Neutrophil (primary cell): ENCODE measurements around the gene FCHSD2.

Source experiments
- H3K27ac ChIP-seq: fragments of 200-600 bp; sonication (generic); 2 replicates; pipeline ENCODE4 v1.5.1; 2016; ENCODE audit warnings: mild to moderate bottlenecking, moderate library complexity
- H3K27me3 ChIP-seq: fragments of 200-600 bp; sonication (generic); 2 replicates; pipeline ENCODE4 v1.6.0; 2016; ENCODE audit warnings: mild to moderate bottlenecking
- H3K36me3 ChIP-seq: fragments of 200-600 bp; sonication (generic); 2 replicates; pipeline ENCODE4 v1.5.1; 2017
- H3K4me1 ChIP-seq, 2 experiments: fragments of 200-600 bp in 1 of 2; sonication (generic) in 1 of 2; 1 replicate in 1 of 2; 2 replicates in 1 of 2; pipeline versions ENCODE4 v1.5.1 to v1.6.1; 2013 to 2016; ENCODE audit warnings: low read depth in 1 of 2, low read length in 1 of 2, mild to moderate bottlenecking in 1 of 2, moderate library complexity in 1 of 2; ENCODE audit not compliant: control insufficient read depth in 1 of 2, insufficient read depth in 1 of 2
- H3K4me3 ChIP-seq, 2 experiments: fragments of 200-600 bp in 1 of 2; sonication (generic) in 1 of 2; 1 replicate in 1 of 2; 2 replicates in 1 of 2; pipeline ENCODE4 v1.5.1; 2013 to 2016; ENCODE audit warnings: low read depth in 1 of 2, low read length in 1 of 2, mild to moderate bottlenecking in 1 of 2, moderate library complexity in 1 of 2
- H3K9me3 ChIP-seq: fragments of 200-600 bp; sonication (generic); 2 replicates; pipeline ENCODE4 v1.5.1; 2016
- CTCF ChIP-seq: fragments of 200-600 bp; sonication (generic); IDR thresholded peaks from 2 replicates; pipeline ENCODE4 v1.5.1; 2016; ENCODE audit warnings: antibody characterized with exemption

FCHSD2 gene

GRCh38 chr11:72901374-72901773 lies 240.7 kb downstream of the FCHSD2 start:
- H3K9me3 ChIP-seq, result no peaks in the 10 kb centered on the region
- H3K36me3 ChIP-seq, result peaks cover 14% of the 10 kb centered on the region
- H3K27me3 ChIP-seq, result no peaks in the 10 kb centered on the region
- H3K4me1 ChIP-seq, result no peaks in the 10 kb centered on the region
- H3K4me3 ChIP-seq, result no peak overlapping the region
- no peak for TF ChIP-seq CTCF
- H3K27ac ChIP-seq, result no peak overlapping the region

- Histone ChIP-seq H3K36me3 (peaks cover 14% of the 10 kb centered on the region), H3K27ac (no peak overlapping the region), H3K27me3 (no peaks in the 10 kb centered on the region), H3K4me3 (no peak overlapping the region), H3K9me3 (no peaks in the 10 kb centered on the region), H3K4me1 (no peaks in the 10 kb centered on the region)
- no peak for TF ChIP-seq CTCF
Observed at GRCh38 chr11:72900013-72900412, 242.1 kb downstream of the FCHSD2 start.

GRCh38 chr11:72899238-72899637 lies 242.9 kb downstream of the FCHSD2 start:
- Histone ChIP-seq H3K4me1 (no peaks in the 10 kb centered on the region), H3K27ac (no peak overlapping the region), H3K27me3 (no peaks in the 10 kb centered on the region), H3K36me3 (peaks cover 22% of the 10 kb centered on the region), H3K4me3 (no peak overlapping the region), H3K9me3 (no peaks in the 10 kb centered on the region)
- TF ChIP-seq CTCF, result no peak

- Histone ChIP-seq H3K4me1 (no peaks in the 10 kb centered on the region), H3K27me3 (no peaks in the 10 kb centered on the region), H3K9me3 (no peaks in the 10 kb centered on the region), H3K36me3 (peaks cover 29% of the 10 kb centered on the region), H3K27ac (no peak overlapping the region), H3K4me3 (no peak overlapping the region)
- TF ChIP-seq CTCF, result no peak
Observed at GRCh38 chr11:72897506-72897905, 244.6 kb downstream of the FCHSD2 start.

- peaks cover 20% of the 10 kb centered on the region for H3K36me3 ChIP-seq
- no peak overlapping the region for H3K27ac ChIP-seq
- H3K4me1 ChIP-seq, result no peaks in the 10 kb centered on the region
- no peak for TF ChIP-seq CTCF
- H3K4me3 ChIP-seq, result no peak overlapping the region
- H3K9me3 ChIP-seq, result no peaks in the 10 kb centered on the region
- no peaks in the 10 kb centered on the region for H3K27me3 ChIP-seq
Observed at GRCh38 chr11:72896431-72896830, 245.7 kb downstream of the FCHSD2 start.

GRCh38 chr11:72890881-72891280 lies 251.2 kb downstream of the FCHSD2 start:
- no peaks in the 10 kb centered on the region for H3K27me3 ChIP-seq
- H3K27ac ChIP-seq, result no peak overlapping the region
- no peak overlapping the region for H3K4me3 ChIP-seq
- H3K36me3 ChIP-seq, result peaks cover 48% of the 10 kb centered on the region
- TF ChIP-seq CTCF, result no peak
- H3K4me1 ChIP-seq, result no peaks in the 10 kb centered on the region
- H3K9me3 ChIP-seq, result no peaks in the 10 kb centered on the region
